Ovary (tissue), 10 donors: ENCODE results near the gene SLC13A2. TPM values are rescaled to one million over a fixed set of nuclear protein-coding genes. Genes with fewer than 3 reads are reported as not detected.
"Not testable (repeated sequence)": the region's sequence is repeated elsewhere in the genome, so short reads cannot be mapped to it uniquely, and the experiment has no call there.

Source experiments
- DNase-seq, 5 donors: peaks; one replicate each; pipeline ENCODE4 v3.0.0-alpha.2; 2019 to 2020
- H3K27ac ChIP-seq, 2 donors: fragments of 200-600 bp; one replicate each; pipeline versions ENCODE4 v1.5.1 to v1.8.0; 2019 to 2022
- H3K27me3 ChIP-seq: fragments of 200-600 bp; one replicate; pipeline ENCODE4 v1.8.0; 2022
- H3K36me3 ChIP-seq: fragments of 200-600 bp; sonication (generic); one replicate; pipeline ENCODE4 v1.5.1; 2019
- H3K4me1 ChIP-seq: one replicate; pipeline ENCODE4 v1.8.1; 2013; ENCODE audit warnings: mild to moderate bottlenecking, moderate library complexity; ENCODE audit not compliant: insufficient read depth
- H3K4me3 ChIP-seq: fragments of 200-600 bp; sonication (generic); one replicate; pipeline ENCODE4 v1.5.1; 2017
- H3K9me3 ChIP-seq, 2 donors: fragments of 200-600 bp in 1 of 2; sonication (generic) in 1 of 2; one replicate each; pipeline versions ENCODE4 v1.5.1 to v1.8.1; 2013 to 2019; ENCODE audit warnings: mild to moderate bottlenecking in 1 of 2, moderate library complexity in 1 of 2
- EP300 ChIP-seq: sonication (generic); formaldehyde crosslinking; IDR thresholded peaks from one replicate; pipeline ENCODE4 v1.6.1; 2017; ENCODE audit warnings: antibody characterized with exemption
- POLR2A ChIP-seq: fragments of 450-650 bp; IDR thresholded peaks from one replicate; pipeline ENCODE4 v1.6.1; 2017; ENCODE audit warnings: antibody characterized with exemption, mild to moderate bottlenecking, moderate library complexity
- WGBS, 3 donors: extraction: QIAGEN DNeasy Blood & Tissue Kit in 1 of 3; methylation state at CpG; one replicate each; pipeline versions ENCODE4 v1.1.5 to v1.1.7; 2013 to 2017; 5-methylcytosine and 5-hydroxymethylcytosine counted together
- intact Hi-C, 4 donors: fragments of 100-400 bp; cut with DNase I; formaldehyde crosslinking; loops; one replicate each; pipeline versions ENCODE4 v1.11.0 to v1.15.1; 2022 to 2023
- long read RNA-seq, 3 donors: library from polyadenylated mRNA in 2 of 3; unstranded in 2 of 3; transcript quantifications; one replicate each; pipeline ENCODE4 v2.0.0 and lab custom pipeline, GENCODE V29; 2021 to 2026
- polyA plus RNA-seq, 2 donors: library from polyadenylated mRNA; stranded (reverse); fragments of 200-250 nt in 1 of 2; fragments of 350-450 nt in 1 of 2; fragmentation: Illumina TruSeq in 1 of 2; extraction: RNeasy Lipid Tissue Mini Kit (QIAGEN cat#74804) in 1 of 2; gene quantifications; one replicate each; pipeline ENCODE4 v1.2.3, GENCODE V29; 2013 to 2014
- total RNA-seq, 7 donors: library from RNA; depleted of rRNA in 2 of 7; stranded (reverse); fragments of >200 nt in 2 of 7; fragmentation: NEBNext Ultra II Directional in 3 of 7; extraction: Animal tissue kit (Norgen Biotek cat#: 25700) in 3 of 7; gene quantifications; one replicate each; pipeline versions ENCODE4 v1.1.0 to v1.2.4, GENCODE V29; 2016 to 2023
- TF ChIP-seq, protein P1 (sequence below), 3 donors: fragments of 450-650 bp in 2 of 3; fragments of 200-600 bp in 1 of 3; IDR thresholded peaks; one replicate each; pipeline versions ENCODE4 v1.5.1 to v1.8.0; 2016 to 2022; ENCODE audit warnings: antibody characterized with exemption in 3 of 3, mild to moderate bottlenecking in 1 of 3
- donor health status: DM: no; HTN: no; CAD: no; lungs with moderate emphysema.
- donor health status: DM: no; HTN: no; CAD: no.
- donor health status: Bipolar disorder and iron deficiency.
- donor health status: DM: yes; HTN: yes; CAD: no.
- donor health status: DM: no; HTN: no; CAD: no.
- donor health status: DM: yes; HTN: yes; CAD: no.

The SLC13A2 gene, protein sequence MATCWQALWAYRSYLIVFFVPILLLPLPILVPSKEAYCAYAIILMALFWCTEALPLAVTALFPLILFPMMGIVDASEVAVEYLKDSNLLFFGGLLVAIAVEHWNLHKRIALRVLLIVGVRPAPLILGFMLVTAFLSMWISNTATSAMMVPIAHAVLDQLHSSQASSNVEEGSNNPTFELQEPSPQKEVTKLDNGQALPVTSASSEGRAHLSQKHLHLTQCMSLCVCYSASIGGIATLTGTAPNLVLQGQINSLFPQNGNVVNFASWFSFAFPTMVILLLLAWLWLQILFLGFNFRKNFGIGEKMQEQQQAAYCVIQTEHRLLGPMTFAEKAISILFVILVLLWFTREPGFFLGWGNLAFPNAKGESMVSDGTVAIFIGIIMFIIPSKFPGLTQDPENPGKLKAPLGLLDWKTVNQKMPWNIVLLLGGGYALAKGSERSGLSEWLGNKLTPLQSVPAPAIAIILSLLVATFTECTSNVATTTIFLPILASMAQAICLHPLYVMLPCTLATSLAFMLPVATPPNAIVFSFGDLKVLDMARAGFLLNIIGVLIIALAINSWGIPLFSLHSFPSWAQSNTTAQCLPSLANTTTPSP
- total RNA-seq = under 1 TPM in 1 of 7 donors, not detected in 6; 0.95 TPM
- not detected for polyA plus RNA-seq
- long read RNA-seq, donor 1 = 0 reads
- long read RNA-seq, donor 2 = 0 reads
- long read RNA-seq, donor 3 = 0 reads

DNA sequence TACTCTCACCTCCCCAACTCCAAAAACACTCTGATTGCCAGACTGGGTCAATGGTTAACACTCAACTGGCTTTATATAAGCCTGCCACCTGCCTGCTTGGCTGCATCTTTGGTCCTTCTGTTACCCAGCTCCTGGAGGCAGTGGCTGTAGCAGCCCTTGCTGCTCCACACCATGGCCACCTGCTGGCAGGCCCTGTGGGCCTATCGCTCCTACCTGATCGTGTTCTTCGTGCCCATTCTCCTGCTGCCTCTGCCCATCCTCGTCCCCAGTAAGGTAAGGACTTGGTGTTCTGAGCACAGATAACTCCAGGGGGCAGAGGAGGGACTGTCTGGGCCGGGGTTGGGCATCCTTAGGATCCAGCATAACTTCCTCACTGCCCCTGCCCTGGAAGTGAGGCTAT, at the start of gene SLC13A2:
SLC13A2 (plus strand) TSS at position 103 of the 400 bp plus-strand sequence; CDS start at position 172, 69 bp downstream.
- Histone ChIP-seq H3K4me3 (no peak within 1 kb of the TSS), H3K4me1 (no peaks in the 10 kb centered on the region), H3K27me3 (no peaks in the 10 kb centered on the region), H3K27ac (no peak within 1 kb of the TSS), H3K36me3 (no peaks in the 10 kb centered on the region), H3K9me3 (no peaks in the 10 kb centered on the region)
- TF ChIP-seq, protein P1, sequence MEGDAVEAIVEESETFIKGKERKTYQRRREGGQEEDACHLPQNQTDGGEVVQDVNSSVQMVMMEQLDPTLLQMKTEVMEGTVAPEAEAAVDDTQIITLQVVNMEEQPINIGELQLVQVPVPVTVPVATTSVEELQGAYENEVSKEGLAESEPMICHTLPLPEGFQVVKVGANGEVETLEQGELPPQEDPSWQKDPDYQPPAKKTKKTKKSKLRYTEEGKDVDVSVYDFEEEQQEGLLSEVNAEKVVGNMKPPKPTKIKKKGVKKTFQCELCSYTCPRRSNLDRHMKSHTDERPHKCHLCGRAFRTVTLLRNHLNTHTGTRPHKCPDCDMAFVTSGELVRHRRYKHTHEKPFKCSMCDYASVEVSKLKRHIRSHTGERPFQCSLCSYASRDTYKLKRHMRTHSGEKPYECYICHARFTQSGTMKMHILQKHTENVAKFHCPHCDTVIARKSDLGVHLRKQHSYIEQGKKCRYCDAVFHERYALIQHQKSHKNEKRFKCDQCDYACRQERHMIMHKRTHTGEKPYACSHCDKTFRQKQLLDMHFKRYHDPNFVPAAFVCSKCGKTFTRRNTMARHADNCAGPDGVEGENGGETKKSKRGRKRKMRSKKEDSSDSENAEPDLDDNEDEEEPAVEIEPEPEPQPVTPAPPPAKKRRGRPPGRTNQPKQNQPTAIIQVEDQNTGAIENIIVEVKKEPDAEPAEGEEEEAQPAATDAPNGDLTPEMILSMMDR (IDR thresholded peaks at IDR 0.05) = no peak
- TF ChIP-seq POLR2A = no peak
- no peak for TF ChIP-seq EP300
- intact Hi-C loops = no loop called here
- DNase-seq = peak in 1 of 5 donors; percentile 8
- 80 to 88% (median 88%) methylated on average over 5 of the region's 5 CpGs for WGBS, 3 donors

DNA sequence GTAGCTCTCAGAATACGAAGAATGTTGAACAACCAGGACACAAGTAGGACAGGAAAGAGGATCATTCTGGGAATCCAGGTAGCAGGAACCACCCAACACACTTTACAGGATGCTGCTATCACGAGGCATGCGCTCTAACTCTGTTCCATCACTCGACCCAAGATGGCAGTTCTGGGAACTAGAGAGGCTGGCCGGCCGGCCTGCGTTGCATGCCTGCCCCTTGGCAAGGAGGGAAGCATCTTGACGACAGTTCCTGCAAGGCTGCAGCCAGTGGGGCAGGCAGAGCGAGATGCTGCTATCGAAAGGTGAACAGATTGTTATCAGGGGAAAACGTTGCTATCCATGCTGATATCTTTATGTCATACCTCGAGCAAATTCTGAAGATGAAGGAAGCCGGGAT, 48.2 kb upstream of the SLC13A2 start:
- no peaks in the 10 kb centered on the region for H3K27me3 ChIP-seq
- DNase-seq = no peak
- intact Hi-C loops = no loop called here
- no peak overlapping the region for H3K4me3 ChIP-seq
- 79 to 86% (median 81%) methylated on average over 13 of the region's 13 CpGs for WGBS, 3 donors
- H3K36me3 ChIP-seq = no peaks in the 10 kb centered on the region
- H3K9me3 ChIP-seq = no peaks in the 10 kb centered on the region
- no peak overlapping the region for H3K27ac ChIP-seq
- TF ChIP-seq POLR2A = no peak
- TF ChIP-seq, protein P1 (IDR thresholded peaks at IDR 0.05) = no peak
- H3K4me1 ChIP-seq = no peaks in the 10 kb centered on the region

DNA sequence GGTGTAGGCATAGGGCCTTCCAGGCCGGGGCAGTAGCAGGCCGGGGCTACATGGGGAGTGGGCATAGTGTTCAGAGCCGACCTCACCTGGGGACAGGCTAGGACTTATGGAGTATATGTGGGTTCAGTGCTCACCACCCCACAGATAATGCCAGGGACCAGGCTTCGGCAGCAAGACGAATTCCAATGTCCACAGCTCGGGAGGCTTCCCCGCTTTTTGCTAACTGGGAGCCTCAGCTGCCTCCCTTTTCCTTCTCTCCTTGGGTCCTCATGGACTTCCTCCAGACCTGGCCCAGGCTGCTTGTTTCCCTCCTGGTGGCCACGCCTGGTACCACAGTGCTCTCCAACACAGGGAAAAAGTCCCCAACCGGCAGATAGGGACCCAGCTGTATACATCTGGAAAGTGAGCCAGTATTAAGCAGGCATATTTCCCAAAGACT, 47.3 kb upstream of the SLC13A2 start:
- no peaks in the 10 kb centered on the region for H3K36me3 ChIP-seq
- TF ChIP-seq EP300 (no peak), POLR2A (no peak)
- TF ChIP-seq, protein P1 (IDR thresholded peaks at IDR 0.05) = no peak
- 81 to 86% (median 82%) methylated on average over 9 of the region's 9 CpGs for WGBS, 3 donors
- no peaks in the 10 kb centered on the region for H3K9me3 ChIP-seq
- no peak overlapping the region for H3K4me3 ChIP-seq
- intact Hi-C loops = no loop called here
- H3K4me1 ChIP-seq = no peaks in the 10 kb centered on the region
- H3K27me3 ChIP-seq = no peaks in the 10 kb centered on the region
- DNase-seq = no peak
- no peak overlapping the region for H3K27ac ChIP-seq

DNA sequence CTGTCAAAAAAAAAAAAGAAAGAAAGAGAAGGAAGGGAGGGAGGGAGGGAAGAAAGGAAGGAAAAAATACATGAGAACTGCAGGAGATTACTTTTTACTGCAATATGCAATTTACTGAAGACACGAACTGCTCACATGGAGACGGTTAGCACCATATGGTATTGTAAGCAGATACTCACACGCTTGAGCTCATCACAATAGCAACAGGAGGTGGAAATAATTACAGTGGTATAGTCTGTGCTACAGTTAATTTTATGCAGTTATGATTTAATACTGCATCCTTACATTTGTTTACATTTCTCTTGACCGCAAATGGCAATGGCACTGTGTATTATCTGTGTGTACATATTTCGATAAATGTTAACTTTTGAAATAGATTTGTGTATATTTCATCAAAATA, 46.1 kb upstream of the SLC13A2 start:
- WGBS, 3 donors = 32 to 61% (median 46%) methylated on average over 5 of the region's 5 CpGs
- TF ChIP-seq EP300 (no peak), POLR2A (no peak)
- Histone ChIP-seq H3K4me3 (no peak overlapping the region), H3K27ac (no peak overlapping the region), H3K9me3 (no peaks in the 10 kb centered on the region), H3K4me1 (no peaks in the 10 kb centered on the region), H3K27me3 (no peaks in the 10 kb centered on the region), H3K36me3 (no peaks in the 10 kb centered on the region)
- DNase-seq = no peak
- intact Hi-C loops = no loop called here

DNA sequence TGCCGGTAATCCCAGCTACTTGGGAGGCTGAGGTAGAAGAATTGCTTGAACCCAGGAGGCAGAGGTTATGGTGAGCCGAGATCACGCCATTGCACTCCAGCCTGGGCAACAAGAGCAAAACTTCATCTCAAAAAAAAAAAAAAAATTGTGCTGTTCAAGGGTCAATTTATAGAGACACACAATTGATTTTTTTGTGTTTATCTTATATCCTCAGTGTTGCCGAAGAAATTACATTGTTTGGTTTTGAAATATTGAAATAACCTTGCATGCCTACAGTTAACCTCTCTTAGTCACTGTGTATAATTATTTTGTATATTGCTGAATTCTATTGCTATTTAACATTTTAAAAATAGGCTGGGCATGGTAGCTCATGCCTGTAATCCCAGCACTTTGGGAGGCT, 45.5 kb upstream of the SLC13A2 start:
- H3K4me3 ChIP-seq, H3K4me1 ChIP-seq, H3K27ac ChIP-seq, DNase-seq, H3K36me3 ChIP-seq, H3K27me3 ChIP-seq, intact Hi-C loops, H3K9me3 ChIP-seq: not testable (repeated sequence)
- WGBS, 3 donors = 50 to 70% (median 54%) methylated on average over 4 of the region's 4 CpGs
